Activated CD4-positive, alpha-beta memory T cell treated with anti-CD3 and anti-CD28 coated beads, Interleukin-2, amount 10 ng/mL, durations not matched to agents 7 days and 5 days (primary cell): ENCODE measurements around the gene GULP1. TPM values are rescaled to one million over a fixed set of nuclear protein-coding genes. Genes with fewer than 3 reads are reported as not detected.

ENCODE experiments used
- CTCF ChIA-PET: fragments of 350-600 bp; sonication (Branson Sonifier 250); formaldehyde crosslinking; loops from one replicate; lab custom pipeline; 2021; ENCODE audit warnings: antibody characterized with exemption, inconsistent platforms; lab: Charles Lee
- POLR2A ChIA-PET: fragments of 350-600 bp; sonication (Branson Sonifier 250); formaldehyde crosslinking; loops from one replicate; lab custom pipeline; 2021; ENCODE audit warnings: antibody characterized with exemption; lab: Charles Lee
- DNase-seq: peaks from one replicate; pipeline ENCODE4 v3.0.0-alpha.2; 2020
- H3K27ac Mint-ChIP-seq: one replicate; pipeline ENCODE4 v1.8.0; 2021; ENCODE audit warnings: mild to moderate bottlenecking, mixed read lengths
- H3K27me3 Mint-ChIP-seq: one replicate; pipeline ENCODE4 v1.8.0; 2021; ENCODE audit warnings: mixed read lengths
- H3K36me3 Mint-ChIP-seq: one replicate; pipeline ENCODE4 v1.8.0; 2021; ENCODE audit warnings: low read depth, mixed read lengths
- H3K4me1 Mint-ChIP-seq: one replicate; pipeline ENCODE4 v1.8.0; 2021; ENCODE audit warnings: mixed read lengths
- H3K4me3 Mint-ChIP-seq: one replicate; pipeline ENCODE4 v1.8.0; 2021; ENCODE audit warnings: mild to moderate bottlenecking, mixed read lengths
- H3K9me3 Mint-ChIP-seq: one replicate; pipeline ENCODE4 v1.8.0; 2021; ENCODE audit warnings: mixed read lengths
- total RNA-seq, 2 experiments: library from RNA; stranded (reverse); gene quantifications; one replicate each; pipeline ENCODE4 v1.2.3, GENCODE V29; 2021

The GULP1 gene
- total RNA-seq, 2 experiments from 2014 or later: not detected

DNA sequence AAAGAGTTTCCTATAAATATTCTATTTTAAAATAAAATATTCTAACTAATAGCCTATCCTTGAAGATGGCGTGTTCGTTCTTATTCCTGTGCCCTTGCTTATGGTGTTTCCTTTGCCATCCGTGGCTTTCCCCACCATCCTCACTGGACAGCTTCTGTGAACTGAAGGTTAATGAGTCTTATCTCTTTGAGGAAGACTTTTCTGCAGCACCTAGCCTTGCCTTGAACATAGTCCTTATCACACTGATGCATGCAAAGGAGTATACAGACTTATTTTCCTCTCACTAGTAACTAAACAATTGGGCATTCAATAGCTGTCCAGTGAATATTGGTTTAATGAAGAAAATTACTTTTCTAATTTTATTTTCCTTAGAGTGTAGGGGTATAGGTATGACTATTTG lies 88.1 kb downstream of the GULP1 start:
- ChIA-PET POLR2A (no interaction called here), CTCF (no interaction called here)
- Mint-ChIP-seq H3K9me3 (peaks cover 5% of the 10 kb centered on the region), H3K36me3 (no peaks in the 10 kb centered on the region), H3K4me1 (no peaks in the 10 kb centered on the region), H3K4me3 (no peak overlapping the region), H3K27ac (no peak overlapping the region), H3K27me3 (no peaks in the 10 kb centered on the region)
- DNase-seq: no peak

DNA sequence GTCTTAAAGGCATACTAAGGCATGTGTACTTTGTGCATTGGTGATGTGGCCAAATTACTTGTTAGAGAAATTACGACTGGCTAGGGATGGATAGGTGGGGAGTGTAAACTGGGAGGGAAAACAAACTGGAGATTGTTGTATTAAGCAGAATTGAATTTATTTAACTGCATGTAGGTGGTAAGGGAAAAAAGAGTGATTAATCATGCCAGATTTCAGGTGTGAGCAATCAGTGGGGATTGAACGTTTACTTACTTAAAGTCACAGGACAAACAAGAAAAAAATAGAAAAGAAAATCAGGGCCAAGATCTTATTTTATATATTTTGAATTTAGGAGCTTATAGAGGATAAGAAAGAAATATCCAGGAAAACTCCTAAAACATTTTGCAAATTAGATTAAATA lies 88.6 kb downstream of the GULP1 start:
- Mint-ChIP-seq H3K4me1 (no peaks in the 10 kb centered on the region), H3K4me3 (no peak overlapping the region), H3K27me3 (no peaks in the 10 kb centered on the region), H3K36me3 (no peaks in the 10 kb centered on the region), H3K27ac (no peak overlapping the region), H3K9me3 (peaks cover 5% of the 10 kb centered on the region)
- CTCF ChIA-PET: no interaction called here
- POLR2A ChIA-PET: no interaction called here
- no peak for DNase-seq

DNA sequence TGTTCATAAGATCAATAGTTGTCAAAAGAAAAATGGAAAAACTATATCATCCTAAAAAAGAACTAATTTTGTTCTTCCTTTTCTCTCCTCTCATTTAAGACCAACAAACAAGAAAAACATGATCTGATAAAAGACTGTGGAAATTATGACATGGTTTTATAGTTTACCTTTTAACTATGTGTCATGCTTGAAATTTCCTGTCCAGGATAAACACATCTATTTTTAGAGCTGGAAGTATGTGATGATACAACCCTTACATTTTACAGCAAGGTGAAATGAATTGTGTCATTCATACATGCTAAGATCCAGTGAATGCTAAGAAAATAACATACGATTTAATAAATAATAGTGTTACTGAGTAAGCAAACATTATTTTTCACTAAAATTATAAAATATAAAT lies 89.9 kb downstream of the GULP1 start:
- POLR2A ChIA-PET: no interaction called here
- Mint-ChIP-seq H3K27me3 (no peaks in the 10 kb centered on the region), H3K4me1 (no peaks in the 10 kb centered on the region), H3K36me3 (no peaks in the 10 kb centered on the region), H3K27ac (no peak overlapping the region), H3K4me3 (no peak overlapping the region), H3K9me3 (peaks cover 9% of the 10 kb centered on the region)
- CTCF ChIA-PET: no interaction called here
- DNase-seq: no peak

DNA sequence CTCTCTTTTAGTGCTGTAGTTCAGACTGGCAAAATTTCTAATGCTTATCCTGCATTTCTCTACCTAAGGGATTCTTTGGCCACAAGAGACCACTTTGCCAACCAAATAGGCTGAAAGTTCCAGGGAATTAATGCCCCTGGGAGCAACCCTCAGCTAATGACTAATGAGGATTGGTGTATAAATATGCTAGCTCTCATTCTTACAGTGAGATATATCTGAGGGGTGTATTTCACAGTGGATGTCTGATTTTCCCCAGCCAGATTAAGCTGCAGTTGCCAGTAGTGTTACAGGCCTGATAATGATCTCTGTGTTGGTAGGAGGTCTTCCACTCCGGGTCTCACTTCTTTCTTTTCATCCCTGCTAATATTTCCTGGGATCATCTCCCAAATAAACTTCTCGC lies 90.4 kb downstream of the GULP1 start:
- DNase-seq: no peak
- Mint-ChIP-seq H3K9me3 (peaks cover 9% of the 10 kb centered on the region), H3K27ac (no peak overlapping the region), H3K36me3 (no peaks in the 10 kb centered on the region), H3K4me3 (no peak overlapping the region), H3K27me3 (no peaks in the 10 kb centered on the region), H3K4me1 (no peaks in the 10 kb centered on the region)
- ChIA-PET POLR2A (no interaction called here), CTCF (no interaction called here)

DNA sequence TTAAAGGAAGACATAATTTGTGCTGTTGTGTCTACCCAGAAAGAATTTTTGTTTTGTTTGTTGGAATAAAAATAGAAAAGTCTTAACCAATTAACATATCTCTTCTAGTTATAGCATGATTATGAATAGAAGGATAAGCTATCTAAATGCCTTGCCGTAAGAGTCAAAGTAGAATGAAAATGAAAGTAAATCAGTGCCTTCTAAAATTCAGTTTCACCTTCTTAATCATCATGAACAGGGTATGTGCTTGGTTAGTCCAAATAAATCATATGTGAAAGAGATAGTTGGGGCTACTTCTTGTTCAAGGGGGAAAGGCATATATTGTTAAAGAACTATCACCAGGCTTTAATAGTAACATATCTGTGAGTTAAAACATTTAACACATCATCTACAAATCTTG lies 91.5 kb downstream of the GULP1 start:
- Mint-ChIP-seq H3K27me3 (no peaks in the 10 kb centered on the region), H3K4me1 (no peaks in the 10 kb centered on the region), H3K27ac (no peak overlapping the region), H3K4me3 (no peak overlapping the region), H3K9me3 (peaks cover 9% of the 10 kb centered on the region), H3K36me3 (no peaks in the 10 kb centered on the region)
- DNase-seq: no peak
- POLR2A ChIA-PET: no interaction called here
- CTCF ChIA-PET: no interaction called here

DNA sequence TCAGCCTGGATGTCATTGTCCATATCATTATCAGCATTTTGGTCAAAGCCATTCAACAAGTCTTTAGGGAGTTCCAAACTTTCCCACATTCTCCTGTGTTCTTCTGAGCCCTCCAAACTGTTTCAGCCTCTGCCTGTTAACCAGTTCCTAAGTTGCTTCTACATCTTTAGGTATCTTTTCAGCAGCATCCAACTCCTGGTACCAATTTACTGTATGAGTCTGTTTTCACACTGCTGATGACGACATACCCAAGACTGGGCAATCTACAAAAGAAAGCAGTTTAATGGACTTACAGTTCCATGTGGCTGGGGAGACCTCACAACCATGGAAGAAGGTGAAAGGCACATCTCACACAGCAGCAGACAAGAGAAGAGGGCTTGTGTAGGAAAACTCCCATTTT lies 94.2 kb downstream of the GULP1 start:
- Mint-ChIP-seq H3K36me3 (no peaks in the 10 kb centered on the region), H3K27me3 (no peaks in the 10 kb centered on the region), H3K4me3 (no peak overlapping the region), H3K27ac (no peak overlapping the region), H3K9me3 (peaks cover 9% of the 10 kb centered on the region), H3K4me1 (no peaks in the 10 kb centered on the region)
- ChIA-PET POLR2A (no interaction called here), CTCF (no interaction called here)
- DNase-seq: no peak

DNA sequence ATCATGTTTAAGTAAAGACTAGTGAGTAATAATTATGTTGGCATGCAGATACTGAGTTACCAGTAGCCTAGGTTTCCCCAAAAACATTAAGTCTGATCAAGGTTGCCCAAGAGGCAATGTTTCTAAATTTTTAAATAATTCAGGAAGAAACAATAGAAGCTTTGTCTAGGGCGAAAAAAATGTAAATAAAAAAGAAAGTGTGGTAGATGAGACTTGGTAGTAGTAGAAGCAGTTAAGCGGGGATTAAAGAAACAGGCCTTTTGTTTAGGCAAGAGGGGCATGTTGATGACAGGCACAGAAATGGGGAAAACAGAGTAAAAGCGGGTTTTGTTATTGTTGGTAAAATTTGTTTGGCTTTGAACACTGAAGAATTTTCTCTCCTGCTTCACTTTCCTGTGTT lies 97.2 kb downstream of the GULP1 start:
- no peak overlapping the region for H3K4me3 Mint-ChIP-seq
- CTCF ChIA-PET: no interaction called here

DNA sequence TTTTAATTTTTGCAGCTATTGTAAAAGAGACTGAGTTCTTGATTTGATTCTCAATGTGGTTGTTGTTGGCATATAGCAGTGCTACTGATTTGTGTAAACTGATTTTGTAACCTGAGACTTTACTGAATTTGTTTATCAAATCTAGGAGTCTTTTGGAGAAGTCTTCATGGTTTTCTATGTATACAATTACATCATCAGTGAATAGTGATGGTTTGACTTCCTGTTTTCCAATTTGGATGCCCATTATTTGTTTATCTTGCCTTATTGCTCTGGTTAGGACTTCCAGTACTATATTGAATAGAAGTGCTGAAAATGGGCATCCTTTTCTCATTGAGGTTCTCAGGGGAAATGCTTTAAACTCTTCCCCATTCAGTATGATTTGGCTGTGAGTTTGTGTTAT lies 99.7 kb downstream of the GULP1 start:
- ChIA-PET POLR2A (no interaction called here), CTCF (no interaction called here)
- no peaks in the 10 kb centered on the region for H3K9me3 Mint-ChIP-seq
- no peak overlapping the region for H3K27ac Mint-ChIP-seq
- no peaks in the 10 kb centered on the region for H3K36me3 Mint-ChIP-seq
- H3K27me3 Mint-ChIP-seq: no peaks in the 10 kb centered on the region
- no peak overlapping the region for H3K4me3 Mint-ChIP-seq
- no peak for DNase-seq
- no peaks in the 10 kb centered on the region for H3K4me1 Mint-ChIP-seq

More for the DNA sequence above, 97.2 kb downstream of the GULP1 start:
- POLR2A ChIA-PET: no interaction called here
- Mint-ChIP-seq H3K9me3 (peaks cover 9% of the 10 kb centered on the region), H3K27ac (no peak overlapping the region), H3K36me3 (no peaks in the 10 kb centered on the region), H3K4me1 (no peaks in the 10 kb centered on the region), H3K27me3 (no peaks in the 10 kb centered on the region)
- no peak for DNase-seq

DNA sequence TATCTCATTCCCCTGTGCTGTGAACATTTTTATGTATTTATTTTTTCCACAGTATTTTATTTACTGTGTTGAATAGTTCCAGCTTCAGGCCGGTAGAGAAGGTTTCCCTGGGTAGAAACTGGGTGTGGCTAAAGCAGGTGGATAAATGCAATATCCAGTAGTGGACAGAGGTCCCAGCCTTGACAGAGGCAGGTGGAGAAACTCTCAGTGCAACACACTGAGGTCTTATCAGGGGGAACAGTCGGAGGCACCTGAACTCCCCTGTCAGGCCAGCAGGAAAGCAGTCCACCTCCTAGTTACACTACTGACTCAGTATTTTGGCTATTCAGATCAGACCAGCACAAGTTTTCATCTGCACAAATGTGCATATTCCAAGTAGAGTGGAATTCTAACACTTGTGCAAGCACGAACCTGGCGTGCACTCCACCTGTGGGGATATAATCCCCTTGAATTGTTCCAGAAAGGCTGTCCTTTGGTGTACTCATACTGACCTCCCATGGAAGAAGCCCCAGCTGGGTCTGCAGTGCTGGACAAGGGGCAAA lies 103.3 kb downstream of the GULP1 start:
- CTCF ChIA-PET: no interaction called here
- POLR2A ChIA-PET: no interaction called here
- no peak for DNase-seq

DNA sequence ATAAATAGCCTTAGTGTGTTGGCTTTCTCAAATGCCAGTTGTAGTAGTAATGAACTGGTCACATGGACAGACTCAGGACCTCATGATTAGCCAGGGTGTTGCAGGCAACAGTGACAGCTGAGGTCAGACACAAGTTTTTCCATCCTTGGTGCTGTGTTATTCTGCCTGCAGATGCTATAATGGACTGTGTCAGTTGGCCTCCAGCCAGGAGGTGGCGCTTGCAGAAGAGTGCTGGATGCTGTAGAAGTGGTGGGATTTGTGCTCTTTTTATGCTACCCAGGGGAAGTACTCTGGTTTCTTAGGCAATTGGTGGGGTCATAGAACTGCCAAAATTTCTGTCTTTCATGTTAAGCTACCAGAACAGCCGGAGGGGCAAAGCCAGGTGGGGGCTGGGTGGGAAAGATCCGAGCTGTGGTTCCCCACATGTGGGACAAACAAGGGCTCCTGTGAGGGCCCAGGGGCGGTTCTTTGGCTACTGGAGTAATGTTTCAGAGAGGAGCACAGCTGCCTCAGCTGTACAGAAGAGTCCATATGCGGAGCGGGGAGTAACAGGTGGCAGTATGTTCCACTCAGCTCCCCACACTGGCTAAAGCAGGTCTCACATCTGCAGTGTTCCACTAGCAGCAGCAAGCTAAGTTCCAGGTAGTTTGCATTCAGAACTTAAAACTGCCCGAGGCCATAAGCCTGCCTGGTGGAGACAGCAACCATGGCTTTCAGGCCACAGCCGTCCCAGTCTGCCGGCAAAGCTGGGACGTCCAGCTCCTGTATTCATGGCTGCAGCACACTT lies 104.4 kb downstream of the GULP1 start:
- DNase-seq: no peak
- H3K4me3 Mint-ChIP-seq: no peak overlapping the region
- H3K36me3 Mint-ChIP-seq: no peaks in the 10 kb centered on the region
- POLR2A ChIA-PET: no interaction called here
- H3K9me3 Mint-ChIP-seq: no peaks in the 10 kb centered on the region
- H3K27ac Mint-ChIP-seq: no peak overlapping the region
- H3K4me1 Mint-ChIP-seq: no peaks in the 10 kb centered on the region
- CTCF ChIA-PET: no interaction called here
- H3K27me3 Mint-ChIP-seq: no peaks in the 10 kb centered on the region

More for the DNA sequence above, 103.3 kb downstream of the GULP1 start:
- Mint-ChIP-seq H3K9me3 (no peaks in the 10 kb centered on the region), H3K4me1 (no peaks in the 10 kb centered on the region), H3K4me3 (no peak overlapping the region), H3K27ac (no peak overlapping the region), H3K36me3 (no peaks in the 10 kb centered on the region), H3K27me3 (no peaks in the 10 kb centered on the region)

DNA sequence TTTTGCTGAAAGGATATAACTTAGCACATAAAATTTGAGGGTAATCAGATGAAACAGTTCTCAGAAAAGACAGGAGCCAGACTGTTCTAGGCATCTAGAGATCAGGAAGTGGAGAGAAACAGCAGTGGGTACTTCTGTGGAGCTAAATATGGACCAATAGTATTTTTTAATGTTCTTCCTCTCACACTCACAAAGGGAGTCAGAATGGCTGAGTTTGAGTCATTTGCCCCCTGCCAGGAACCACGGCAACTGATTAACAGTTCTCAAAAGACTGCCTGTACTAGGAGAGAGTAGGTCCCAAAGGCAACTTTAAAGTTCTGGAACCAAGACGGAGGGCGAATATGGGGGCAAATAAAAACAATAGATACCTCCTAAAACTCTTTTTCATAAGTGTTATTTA lies 107.5 kb downstream of the GULP1 start:
- H3K4me1 Mint-ChIP-seq: no peaks in the 10 kb centered on the region
- H3K9me3 Mint-ChIP-seq: no peaks in the 10 kb centered on the region
- H3K27me3 Mint-ChIP-seq: no peaks in the 10 kb centered on the region
- POLR2A ChIA-PET: no interaction called here
- CTCF ChIA-PET: no interaction called here
- no peaks in the 10 kb centered on the region for H3K36me3 Mint-ChIP-seq
- DNase-seq: no peak
- no peak overlapping the region for H3K4me3 Mint-ChIP-seq
- H3K27ac Mint-ChIP-seq: no peak overlapping the region

DNA sequence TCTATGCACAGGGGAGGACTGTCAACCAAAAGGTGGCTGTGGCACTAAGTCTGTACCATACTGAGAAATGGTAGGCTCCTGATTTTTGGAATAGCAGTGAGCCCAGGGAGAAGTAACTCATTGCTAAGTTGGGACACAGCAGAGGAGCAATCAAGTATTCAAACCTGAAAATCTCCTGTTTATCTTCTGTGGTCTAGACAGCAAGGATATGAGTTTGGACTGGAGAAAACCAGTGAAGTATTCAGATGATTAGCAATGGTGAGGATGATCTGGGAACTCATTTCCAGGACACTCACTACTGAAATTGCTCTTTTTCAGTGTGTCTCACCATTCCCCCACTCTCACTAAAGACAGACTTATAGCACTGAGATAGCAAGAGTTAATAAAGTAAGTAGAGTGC lies 112.0 kb downstream of the GULP1 start:
- ChIA-PET POLR2A (no interaction called here), CTCF (no interaction called here)
- H3K4me1 Mint-ChIP-seq: no peaks in the 10 kb centered on the region
- H3K36me3 Mint-ChIP-seq: no peaks in the 10 kb centered on the region
- H3K9me3 Mint-ChIP-seq: peaks cover 2% of the 10 kb centered on the region
- H3K27ac Mint-ChIP-seq: no peak overlapping the region
- DNase-seq: no peak
- no peak overlapping the region for H3K4me3 Mint-ChIP-seq
- H3K27me3 Mint-ChIP-seq: no peaks in the 10 kb centered on the region

DNA sequence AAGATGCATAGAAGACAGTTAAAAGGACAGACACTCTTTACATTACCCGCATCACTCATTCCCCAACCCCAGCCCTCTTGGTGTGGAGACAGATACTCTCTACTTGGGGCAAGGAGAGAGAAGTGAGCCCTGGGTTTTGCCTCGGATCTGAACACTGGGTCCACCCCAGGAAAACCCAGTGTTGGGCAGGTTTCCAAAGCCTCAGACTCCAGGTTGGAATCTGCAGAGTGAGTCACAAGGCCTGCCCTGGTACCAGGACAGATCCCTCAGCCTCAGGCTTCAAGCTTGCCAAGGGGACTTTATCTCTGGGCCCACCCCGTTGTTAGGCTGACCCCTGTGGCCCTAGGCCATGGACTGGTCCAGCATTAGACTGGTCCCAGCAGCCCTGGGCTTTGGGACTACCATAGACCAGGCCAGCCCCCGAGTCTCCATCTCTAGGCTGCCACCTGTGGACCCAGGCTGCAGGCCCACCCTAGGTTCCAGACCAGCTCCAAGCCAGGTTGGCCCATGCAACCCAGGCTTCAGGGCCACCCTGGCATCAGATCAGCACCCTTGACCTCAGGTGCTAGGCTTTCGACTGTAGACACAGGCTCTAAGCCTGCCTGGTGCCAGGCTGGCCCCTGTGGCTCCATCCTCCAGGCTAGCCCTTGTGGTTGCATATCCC lies 112.8 kb downstream of the GULP1 start:
- Mint-ChIP-seq H3K36me3 (no peaks in the 10 kb centered on the region), H3K27ac (no peak overlapping the region), H3K4me1 (no peaks in the 10 kb centered on the region), H3K9me3 (peaks cover 2% of the 10 kb centered on the region), H3K4me3 (no peak overlapping the region), H3K27me3 (no peaks in the 10 kb centered on the region)
- DNase-seq: no peak
- POLR2A ChIA-PET: no interaction called here
- CTCF ChIA-PET: no interaction called here

DNA sequence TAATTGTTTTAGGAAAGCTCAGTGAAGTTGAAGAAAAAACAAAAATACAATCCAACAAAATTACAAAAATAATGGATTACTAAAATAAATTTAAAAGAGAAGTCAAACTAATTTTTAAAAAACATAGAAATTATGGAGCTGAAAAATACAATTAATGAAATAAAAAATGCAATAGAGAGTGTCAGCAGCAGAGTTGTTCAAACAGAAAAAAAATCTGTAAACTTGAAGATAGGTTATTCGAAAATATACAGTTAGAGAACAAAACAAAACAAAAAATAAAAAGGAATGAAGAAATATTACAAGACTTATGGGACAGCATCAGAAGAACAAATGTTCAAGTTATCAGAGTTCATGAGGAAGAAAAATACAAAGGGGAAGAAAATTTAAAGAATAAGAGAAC lies 114.7 kb downstream of the GULP1 start:
- Mint-ChIP-seq H3K36me3 (no peaks in the 10 kb centered on the region), H3K4me3 (no peak overlapping the region), H3K4me1 (no peaks in the 10 kb centered on the region), H3K27ac (no peak overlapping the region), H3K27me3 (no peaks in the 10 kb centered on the region), H3K9me3 (peaks cover 2% of the 10 kb centered on the region)
- no peak for DNase-seq
- ChIA-PET POLR2A (no interaction called here), CTCF (no interaction called here)
